Endometrium (tissue), 2 donors: ENCODE results near the gene CADM1.

Experiments used
- FAIRE-seq: peaks from 2 replicates; lab custom pipeline; 2012; peaks lifted over from hg19 to GRCh38; lab: Jason Lieb, UNC
- donor health status: control.
- donor health status: control.

Gene CADM1

GRCh38 chr11:115316696-115317095 lies 187.5 kb downstream of the CADM1 start:
- FAIRE-seq: no peak

GRCh38 chr11:115314330-115314920 lies 189.8 kb downstream of the CADM1 start:
- no peak for FAIRE-seq

GRCh38 chr11:115313224-115313838 lies 190.9 kb downstream of the CADM1 start:
- no peak for FAIRE-seq

GRCh38 chr11:115311949-115312348 lies 192.3 kb downstream of the CADM1 start:
- no peak for FAIRE-seq

GRCh38 chr11:115306689-115307088 lies 197.5 kb downstream of the CADM1 start:
- FAIRE-seq: no peak

GRCh38 chr11:115304774-115305472 lies 199.3 kb downstream of the CADM1 start:
- FAIRE-seq: no peak

GRCh38 chr11:115303929-115304531 lies 200.2 kb downstream of the CADM1 start:
- no peak for FAIRE-seq

GRCh38 chr11:115302946-115303703 lies 201.1 kb downstream of the CADM1 start:
- FAIRE-seq: no peak

- no peak for FAIRE-seq
Measured at GRCh38 chr11:115300660-115301428, 203.4 kb downstream of the CADM1 start.

GRCh38 chr11:115298300-115299012 lies 205.8 kb downstream of the CADM1 start:
- FAIRE-seq: no peak

- no peak for FAIRE-seq
Measured at GRCh38 chr11:115297330-115297729, 206.9 kb downstream of the CADM1 start.

GRCh38 chr11:115291325-115291724 lies 212.9 kb downstream of the CADM1 start:
- no peak for FAIRE-seq

- no peak for FAIRE-seq
Measured at GRCh38 chr11:115290893-115291292, 213.3 kb downstream of the CADM1 start.

GRCh38 chr11:115290479-115290878 lies 213.7 kb downstream of the CADM1 start:
- no peak for FAIRE-seq

- no peak for FAIRE-seq
Measured at GRCh38 chr11:115287266-115287665, 216.9 kb downstream of the CADM1 start.

- no peak for FAIRE-seq
Measured at GRCh38 chr11:115286614-115287013, 217.6 kb downstream of the CADM1 start.

GRCh38 chr11:115284773-115285172 lies 219.4 kb downstream of the CADM1 start:
- FAIRE-seq: no peak

- no peak for FAIRE-seq
Measured at GRCh38 chr11:115282923-115283322, 221.3 kb downstream of the CADM1 start.

- no peak for FAIRE-seq
Measured at GRCh38 chr11:115280775-115281174, 223.4 kb downstream of the CADM1 start.

GRCh38 chr11:115279813-115280761 lies 224.1 kb downstream of the CADM1 start:
- no peak for FAIRE-seq
